ENCODE data around the gene SLC22A1. TPM values are rescaled to one million over a fixed set of nuclear protein-coding genes. Genes with fewer than 3 reads are reported as not detected.
"Not testable (repeated sequence)": the region's sequence is repeated elsewhere in the genome, so short reads cannot be mapped to it uniquely, and the experiment has no call there.

The SLC22A1 gene
- total RNA-seq, 2 donors from 2014 or later = 1.2 to 1.6 TPM

DNA sequence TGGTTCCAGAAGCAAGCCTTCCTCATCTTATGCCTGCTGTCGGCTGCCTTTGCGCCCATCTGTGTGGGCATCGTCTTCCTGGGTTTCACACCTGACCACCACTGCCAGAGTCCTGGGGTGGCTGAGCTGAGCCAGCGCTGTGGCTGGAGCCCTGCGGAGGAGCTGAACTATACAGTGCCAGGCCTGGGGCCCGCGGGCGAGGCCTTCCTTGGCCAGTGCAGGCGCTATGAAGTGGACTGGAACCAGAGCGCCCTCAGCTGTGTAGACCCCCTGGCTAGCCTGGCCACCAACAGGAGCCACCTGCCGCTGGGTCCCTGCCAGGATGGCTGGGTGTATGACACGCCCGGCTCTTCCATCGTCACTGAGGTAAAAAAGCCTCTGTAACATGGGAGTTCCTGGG, 366 bp downstream of the SLC22A1 start:
- Histone ChIP-seq H3K27me3 (replicated peaks; ENCODE audit: insufficient read depth) (no peaks in the 10 kb centered on the region), H3K9me3 (no peaks in the 10 kb centered on the region), H3K36me3 (no peaks in the 10 kb centered on the region), H3K4me3 (no peak overlapping the region), H3K4me1 (ENCODE audit: control insufficient read depth in 1 of 2, low read depth in 2 of 2) (peaks cover 7 to 21% of the 10 kb centered on the region in 2 donors), H3K27ac (no peak overlapping the region)
- DNase-seq (ENCODE audit: low spot score) (no peak), ATAC-seq (ENCODE audit: insufficient number of reproducible peaks, low FRiP score, low read depth) (no peak)
- TF ChIP-seq, protein P1, sequence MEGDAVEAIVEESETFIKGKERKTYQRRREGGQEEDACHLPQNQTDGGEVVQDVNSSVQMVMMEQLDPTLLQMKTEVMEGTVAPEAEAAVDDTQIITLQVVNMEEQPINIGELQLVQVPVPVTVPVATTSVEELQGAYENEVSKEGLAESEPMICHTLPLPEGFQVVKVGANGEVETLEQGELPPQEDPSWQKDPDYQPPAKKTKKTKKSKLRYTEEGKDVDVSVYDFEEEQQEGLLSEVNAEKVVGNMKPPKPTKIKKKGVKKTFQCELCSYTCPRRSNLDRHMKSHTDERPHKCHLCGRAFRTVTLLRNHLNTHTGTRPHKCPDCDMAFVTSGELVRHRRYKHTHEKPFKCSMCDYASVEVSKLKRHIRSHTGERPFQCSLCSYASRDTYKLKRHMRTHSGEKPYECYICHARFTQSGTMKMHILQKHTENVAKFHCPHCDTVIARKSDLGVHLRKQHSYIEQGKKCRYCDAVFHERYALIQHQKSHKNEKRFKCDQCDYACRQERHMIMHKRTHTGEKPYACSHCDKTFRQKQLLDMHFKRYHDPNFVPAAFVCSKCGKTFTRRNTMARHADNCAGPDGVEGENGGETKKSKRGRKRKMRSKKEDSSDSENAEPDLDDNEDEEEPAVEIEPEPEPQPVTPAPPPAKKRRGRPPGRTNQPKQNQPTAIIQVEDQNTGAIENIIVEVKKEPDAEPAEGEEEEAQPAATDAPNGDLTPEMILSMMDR (IDR thresholded peaks at IDR 0.05) = no peak

DNA sequence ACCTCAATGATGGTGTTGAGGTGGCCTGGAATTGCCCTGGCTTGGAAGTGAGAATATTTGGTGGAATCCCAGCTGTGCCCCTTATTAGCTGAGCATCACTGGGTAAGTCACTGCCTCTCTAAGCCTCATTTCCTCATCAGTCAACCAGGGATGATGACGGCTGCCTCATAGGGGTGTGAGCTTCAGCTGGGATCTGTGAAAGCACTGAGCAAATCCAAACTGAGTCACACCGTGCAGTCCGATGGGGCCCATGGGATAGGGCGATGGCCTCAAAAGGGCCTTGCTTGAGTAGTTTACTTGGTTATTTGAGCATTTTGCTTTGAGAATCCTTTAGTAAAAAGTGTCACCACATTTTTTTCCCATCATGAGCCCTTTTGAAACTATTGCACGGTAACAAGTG, 1.1 kb downstream of the SLC22A1 start:
- Histone ChIP-seq H3K36me3 (no peaks in the 10 kb centered on the region), H3K4me1 (ENCODE audit: control insufficient read depth in 1 of 2, low read depth in 2 of 2) (peaks cover 7 to 21% of the 10 kb centered on the region in 2 donors), H3K4me3 (no peak overlapping the region), H3K27me3 (replicated peaks; ENCODE audit: insufficient read depth) (no peaks in the 10 kb centered on the region), H3K27ac (no peak overlapping the region), H3K9me3 (no peaks in the 10 kb centered on the region)
- DNase-seq (ENCODE audit: low spot score) (no peak), ATAC-seq (ENCODE audit: insufficient number of reproducible peaks, low FRiP score, low read depth) (no peak)
- TF ChIP-seq, protein P1 (IDR thresholded peaks at IDR 0.05) = no peak

DNA sequence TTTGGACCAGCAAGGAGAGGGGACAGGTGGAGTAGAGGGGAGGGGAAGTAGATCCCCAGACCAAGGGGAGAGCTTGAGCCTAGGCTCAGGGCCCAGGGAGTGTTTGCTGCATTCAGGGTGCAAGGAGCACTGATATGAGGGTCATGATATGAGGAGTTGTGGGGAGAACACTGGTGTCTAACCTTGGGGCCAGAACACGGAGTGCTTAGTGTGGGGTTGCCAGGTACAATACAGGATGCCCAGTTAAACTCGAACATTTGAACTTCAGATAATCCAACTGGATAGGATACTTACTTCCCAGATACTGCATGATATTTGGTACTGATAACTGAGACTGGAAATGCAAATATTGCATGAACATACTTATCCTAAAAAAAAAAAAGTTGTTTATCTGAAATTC, 2.4 kb downstream of the SLC22A1 start:
- DNase-seq (ENCODE audit: low spot score) = no peak
- Histone ChIP-seq H3K4me3 (no peak overlapping the region), H3K27me3 (replicated peaks; ENCODE audit: insufficient read depth) (no peaks in the 10 kb centered on the region), H3K9me3 (no peaks in the 10 kb centered on the region), H3K36me3 (no peaks in the 10 kb centered on the region), H3K4me1 (ENCODE audit: control insufficient read depth in 1 of 2, low read depth in 2 of 2) (peaks cover 7 to 21% of the 10 kb centered on the region in 2 donors), H3K27ac (no peak overlapping the region)
- TF ChIP-seq, protein P1 (IDR thresholded peaks at IDR 0.05) = no peak
- ATAC-seq (ENCODE audit: insufficient number of reproducible peaks, low FRiP score, low read depth) = no peak

DNA sequence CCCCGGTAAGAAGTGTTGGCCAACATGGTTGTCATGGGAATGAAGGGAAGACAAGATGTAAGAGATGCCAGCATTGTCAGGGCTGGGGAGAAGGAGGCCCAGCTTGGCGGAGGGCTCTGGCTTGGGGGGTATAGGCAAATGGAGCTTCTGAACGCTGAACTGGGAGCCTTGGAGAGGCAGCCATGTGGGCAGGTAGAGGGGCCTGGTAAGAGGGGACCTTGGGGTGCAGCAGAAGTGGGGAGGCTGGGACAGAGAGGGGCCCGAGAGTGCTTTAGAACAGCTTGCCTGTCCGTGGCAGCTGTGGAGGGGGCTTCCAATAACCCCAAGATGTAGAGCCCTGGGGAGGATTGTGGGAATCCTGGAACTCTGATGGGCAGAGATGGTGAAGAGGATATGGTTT, 3.0 kb downstream of the SLC22A1 start:
- no peaks in the 10 kb centered on the region for H3K27me3 ChIP-seq (replicated peaks; ENCODE audit: insufficient read depth)
- H3K36me3 ChIP-seq = no peaks in the 10 kb centered on the region
- no peak overlapping the region for H3K4me3 ChIP-seq
- no peak overlapping the region for H3K27ac ChIP-seq
- no peaks in the 10 kb centered on the region for H3K9me3 ChIP-seq
- DNase-seq (ENCODE audit: low spot score) (no peak), ATAC-seq (ENCODE audit: insufficient number of reproducible peaks, low FRiP score, low read depth) (no peak)
- peaks cover 7 to 20% of the 10 kb centered on the region in 2 donors for H3K4me1 ChIP-seq (ENCODE audit: control insufficient read depth in 1 of 2, low read depth in 2 of 2)
- TF ChIP-seq, protein P1 (IDR thresholded peaks at IDR 0.05) = no peak

DNA sequence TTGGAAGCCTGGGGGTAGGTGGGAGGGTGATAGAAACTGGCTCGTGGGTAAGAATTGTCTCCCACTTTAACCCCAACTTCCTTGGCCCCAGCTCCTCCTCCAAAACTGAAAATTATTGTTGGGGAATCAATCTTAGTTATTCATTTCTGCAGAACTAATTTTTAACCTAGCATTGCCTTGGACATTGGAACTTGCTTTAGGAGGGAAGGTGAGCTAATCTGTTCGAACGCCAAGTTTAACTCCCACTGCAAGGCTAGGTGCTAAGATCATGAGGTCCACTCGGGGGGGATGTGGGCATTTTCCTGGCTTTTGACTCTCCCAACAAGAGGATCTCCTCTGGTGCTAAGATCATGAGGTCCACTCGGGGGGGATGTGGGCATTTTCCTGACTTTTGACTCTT, 3.5 kb downstream of the SLC22A1 start:
- not testable (repeated sequence) for H3K9me3 ChIP-seq; H3K27me3 ChIP-seq (replicated peaks; ENCODE audit: insufficient read depth); H3K4me3 ChIP-seq; DNase-seq (ENCODE audit: low spot score); ATAC-seq (ENCODE audit: insufficient number of reproducible peaks, low FRiP score, low read depth); H3K27ac ChIP-seq; H3K36me3 ChIP-seq
- peaks cover 7 to 15% of the 10 kb centered on the region in 2 donors for H3K4me1 ChIP-seq (ENCODE audit: control insufficient read depth in 1 of 2, low read depth in 2 of 2)

Measured in thoracic aorta (tissue), 2 donors.